H9 (cell line): ENCODE results near the gene RADX. TPM values are rescaled to one million over a fixed set of nuclear protein-coding genes. Genes with fewer than 3 reads are reported as not detected.

Source experiments
- DNase-seq: peaks from one replicate; pipeline ENCODE4 v3.0.0-alpha.2; 2017
- H2AFZ ChIP-seq: one replicate; pipeline ENCODE4 v1.6.1; 2013; ENCODE audit warnings: mild to moderate bottlenecking, low read length, control low read depth, moderate library complexity
- H2AK5ac ChIP-seq: 2 replicates; pipeline ENCODE4 v1.6.1; 2013; ENCODE audit warnings: low read length, control low read depth, mixed read lengths; ENCODE audit not compliant: insufficient read length
- H2BK120ac ChIP-seq: one replicate; pipeline ENCODE4 v1.6.1; 2013; ENCODE audit warnings: low read depth, mild to moderate bottlenecking, low read length, control low read depth, inconsistent platforms; ENCODE audit not compliant: poor library complexity, severe bottlenecking
- H2BK12ac ChIP-seq: 2 replicates; pipeline ENCODE4 v1.6.1; 2013; ENCODE audit warnings: low read length, control low read depth, mixed read lengths, low read depth; ENCODE audit not compliant: insufficient read length
- H2BK15ac ChIP-seq: 2 replicates; pipeline ENCODE4 v1.6.1; 2013; ENCODE audit warnings: low read depth, low read length, control low read depth
- H2BK20ac ChIP-seq: one replicate; pipeline ENCODE4 v1.6.1; 2013; ENCODE audit warnings: low read depth, mild to moderate bottlenecking, low read length, control low read depth, inconsistent platforms; ENCODE audit not compliant: poor library complexity, severe bottlenecking
- H2BK5ac ChIP-seq: 2 replicates; pipeline ENCODE4 v1.6.1; 2013; ENCODE audit warnings: low read length, control low read depth, mixed read lengths; ENCODE audit not compliant: insufficient read length
- H3K14ac ChIP-seq: 2 replicates; pipeline ENCODE4 v1.6.1; 2013; ENCODE audit warnings: low read length, control low read depth; ENCODE audit not compliant: insufficient read depth
- H3K18ac ChIP-seq: 2 replicates; pipeline ENCODE4 v1.6.1; 2013; ENCODE audit warnings: low read depth, mild to moderate bottlenecking, mixed read lengths, low read length, control low read depth; ENCODE audit not compliant: insufficient read length
- H3K23ac ChIP-seq: 2 replicates; pipeline ENCODE4 v1.6.1; 2013; ENCODE audit warnings: low read length, control low read depth, mixed read lengths, low read depth; ENCODE audit not compliant: insufficient read length
- H3K23me2 ChIP-seq: 2 replicates; pipeline ENCODE4 v1.6.1; 2013; ENCODE audit warnings: low read depth, mild to moderate bottlenecking, mixed read lengths, low read length, control low read depth; ENCODE audit not compliant: insufficient read length, poor library complexity, severe bottlenecking
- H3K27ac ChIP-seq: 2 replicates; pipeline ENCODE4 v1.5.1; 2013; ENCODE audit warnings: low read length, control low read depth, mixed read lengths, low read depth; ENCODE audit not compliant: insufficient read length
- H3K27me3 ChIP-seq: 2 replicates; pipeline ENCODE4 v1.6.1; 2013; ENCODE audit warnings: low read length, control low read depth, inconsistent platforms; ENCODE audit not compliant: insufficient read depth
- H3K4ac ChIP-seq: 2 replicates; pipeline ENCODE4 v1.6.1; 2013; ENCODE audit warnings: low read depth, mild to moderate bottlenecking, control low read depth, inconsistent platforms, low read length, moderate library complexity
- H3K4me1 ChIP-seq: 2 replicates; pipeline ENCODE4 v1.6.1; 2013; ENCODE audit warnings: low read length, control low read depth, inconsistent platforms; ENCODE audit not compliant: insufficient read depth
- H3K4me2 ChIP-seq: 2 replicates; pipeline ENCODE4 v1.6.1; 2013; ENCODE audit warnings: low read length, control low read depth, mixed read lengths; ENCODE audit not compliant: insufficient read length, insufficient read depth
- H3K56ac ChIP-seq: 2 replicates; pipeline ENCODE4 v1.6.1; 2013; ENCODE audit warnings: low read depth, mild to moderate bottlenecking, mixed read lengths, low read length, control low read depth; ENCODE audit not compliant: insufficient read length
- H3K79me1 ChIP-seq: 2 replicates; pipeline ENCODE4 v1.6.1; 2013; ENCODE audit warnings: low read depth, mild to moderate bottlenecking, moderate library complexity, low read length, control low read depth, inconsistent platforms; ENCODE audit not compliant: insufficient read depth, poor library complexity, severe bottlenecking
- H3K79me2 ChIP-seq: 2 replicates; pipeline ENCODE4 v1.6.1; 2013; ENCODE audit warnings: low read length, control low read depth, inconsistent platforms; ENCODE audit not compliant: insufficient read depth
- H3K9ac ChIP-seq: 2 replicates; pipeline ENCODE4 v1.6.1; 2013; ENCODE audit warnings: low read length, control low read depth, mixed read lengths; ENCODE audit not compliant: insufficient read length; ENCODE audit errors: extremely low read depth
- H3K9me3 ChIP-seq: one replicate; pipeline ENCODE4 v1.6.1; 2013; ENCODE audit warnings: low read depth, low read length, inconsistent platforms; ENCODE audit not compliant: control insufficient read depth
- H3T11ph ChIP-seq: one replicate; pipeline ENCODE4 v1.6.1; 2013; ENCODE audit warnings: mild to moderate bottlenecking, low read length, control low read depth, inconsistent platforms
- H4K20me1 ChIP-seq: one replicate; pipeline ENCODE4 v1.6.1; 2013; ENCODE audit not compliant: control insufficient read depth, insufficient read length, insufficient read depth
- H4K5ac ChIP-seq: 2 replicates; pipeline ENCODE4 v1.6.1; 2013; ENCODE audit warnings: low read depth, mild to moderate bottlenecking, mixed read lengths, low read length, control low read depth; ENCODE audit not compliant: insufficient read length
- H4K8ac ChIP-seq: replicated peaks from 2 replicates; pipeline ENCODE4 v1.6.1; 2013; ENCODE audit warnings: low read length, control low read depth, mixed read lengths, low read depth; ENCODE audit not compliant: insufficient read length
- H4K91ac ChIP-seq: 2 replicates; pipeline ENCODE4 v1.6.1; 2013; ENCODE audit warnings: low read depth, mild to moderate bottlenecking, moderate library complexity, mixed read lengths, low read length, control low read depth; ENCODE audit not compliant: insufficient read length
- H3K27ac Mint-ChIP-seq, 3 experiments: 2 replicates in 2 of 3; 3 replicates in 1 of 3; pipeline ENCODE4 v1.8.0; 2020 to 2021; ENCODE audit warnings: mixed read lengths in 3 of 3, mild to moderate bottlenecking in 1 of 3, moderate library complexity in 1 of 3
- H3K27me3 Mint-ChIP-seq: 2 replicates; pipeline ENCODE4 v1.8.0; 2021; ENCODE audit warnings: low read depth, mild to moderate bottlenecking, moderate library complexity, mixed read lengths
- H3K36me3 Mint-ChIP-seq, 3 experiments: 2 replicates in 2 of 3; 3 replicates in 1 of 3; pipeline ENCODE4 v1.8.0; 2020 to 2021; ENCODE audit warnings: low read depth in 3 of 3, mixed read lengths in 3 of 3; ENCODE audit not compliant: insufficient read depth in 1 of 3
- H3K4me1 Mint-ChIP-seq, 2 experiments: 2 replicates each; pipeline ENCODE4 v1.8.0; 2020; ENCODE audit warnings: mixed read lengths in 2 of 2
- H3K4me3 Mint-ChIP-seq, 2 experiments: 2 replicates in 1 of 2; 3 replicates in 1 of 2; pipeline ENCODE4 v1.8.0; 2020 to 2021; ENCODE audit warnings: mild to moderate bottlenecking in 2 of 2, mixed read lengths in 2 of 2, moderate library complexity in 1 of 2
- H3K9me3 Mint-ChIP-seq, 2 experiments: 2 replicates in 1 of 2; 3 replicates in 1 of 2; pipeline ENCODE4 v1.8.0; 2020; ENCODE audit warnings: mild to moderate bottlenecking in 2 of 2, mixed read lengths in 2 of 2, moderate library complexity in 1 of 2
- WGBS: extraction: QIAGEN DNeasy Blood & Tissue Kit; methylation state at CpG from one replicate; pipeline ENCODE4 v1.1.7; 2013; ENCODE audit warnings: missing lambda C conversion rate, low lambda C conversion rate, mixed read lengths; ENCODE audit not compliant: insufficient read length; ENCODE audit errors: extremely low coverage; 5-methylcytosine and 5-hydroxymethylcytosine counted together
- total RNA-seq: library from RNA; stranded (reverse); gene quantifications from 2 replicates; pipeline ENCODE4 v1.2.1, GENCODE V29; 2021
- TF ChIP-seq, protein P1 (sequence below): fragments of 200-600 bp; sonication (generic); conservative IDR thresholded peaks from 3 replicates; pipeline ENCODE4 v1.8.0; 2021; ENCODE audit warnings: antibody characterized with exemption, mild to moderate bottlenecking

Gene RADX
- total RNA-seq, 1 experiment from 2014 or later: 1.5 TPM

DNA sequence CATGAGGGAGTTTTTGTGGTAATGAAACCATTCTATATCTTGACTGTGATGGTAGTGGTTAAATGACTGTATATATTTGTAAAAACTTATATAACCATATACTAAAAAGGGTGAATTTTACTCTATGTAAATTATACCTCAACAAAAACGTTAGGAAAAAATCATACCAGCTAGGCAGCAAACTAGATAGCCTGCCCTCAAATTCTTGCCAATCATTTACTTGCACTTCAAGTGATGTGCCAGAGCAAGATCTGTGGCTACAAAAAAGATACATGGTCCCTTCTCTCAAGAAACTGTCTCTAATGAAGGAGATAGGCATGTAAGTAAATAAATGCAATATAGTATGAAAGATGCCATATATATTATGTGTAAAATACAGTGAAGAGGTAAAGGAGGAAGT is 104.7 kb downstream of the RADX start:
- H3K27me3 ChIP-seq: no peaks in the 10 kb centered on the region
- no CpG with 5 or more reads among the region's 1 CpG for WGBS
- no peak overlapping the region for H3K4me2 ChIP-seq
- H3K9me3 ChIP-seq: no peaks in the 10 kb centered on the region
- no peak for DNase-seq
- no peaks in the 10 kb centered on the region for H3K79me1 ChIP-seq
- H4K8ac ChIP-seq: no peak overlapping the region
- no peaks in the 10 kb centered on the region for H4K20me1 ChIP-seq
- Mint-ChIP-seq H3K36me3 (no peaks in the 10 kb centered on the region; a peak in 1 of 7 replicates), H3K4me1 (no peaks in the 10 kb centered on the region), H3K4me3 (no peak overlapping the region), H3K9me3 (peaks cover 0 to 55% of the 10 kb centered on the region in 2 experiments; a peak in 2 of 5 replicates), H3K27ac (no peak overlapping the region), H3K27me3 (peaks cover 6% of the 10 kb centered on the region)
- no peak overlapping the region for H3K23ac ChIP-seq
- H3K79me2 ChIP-seq: no peaks in the 10 kb centered on the region
- no peak overlapping the region for H3K27ac ChIP-seq
- no peak overlapping the region for H2AK5ac ChIP-seq
- TF ChIP-seq, protein P1, sequence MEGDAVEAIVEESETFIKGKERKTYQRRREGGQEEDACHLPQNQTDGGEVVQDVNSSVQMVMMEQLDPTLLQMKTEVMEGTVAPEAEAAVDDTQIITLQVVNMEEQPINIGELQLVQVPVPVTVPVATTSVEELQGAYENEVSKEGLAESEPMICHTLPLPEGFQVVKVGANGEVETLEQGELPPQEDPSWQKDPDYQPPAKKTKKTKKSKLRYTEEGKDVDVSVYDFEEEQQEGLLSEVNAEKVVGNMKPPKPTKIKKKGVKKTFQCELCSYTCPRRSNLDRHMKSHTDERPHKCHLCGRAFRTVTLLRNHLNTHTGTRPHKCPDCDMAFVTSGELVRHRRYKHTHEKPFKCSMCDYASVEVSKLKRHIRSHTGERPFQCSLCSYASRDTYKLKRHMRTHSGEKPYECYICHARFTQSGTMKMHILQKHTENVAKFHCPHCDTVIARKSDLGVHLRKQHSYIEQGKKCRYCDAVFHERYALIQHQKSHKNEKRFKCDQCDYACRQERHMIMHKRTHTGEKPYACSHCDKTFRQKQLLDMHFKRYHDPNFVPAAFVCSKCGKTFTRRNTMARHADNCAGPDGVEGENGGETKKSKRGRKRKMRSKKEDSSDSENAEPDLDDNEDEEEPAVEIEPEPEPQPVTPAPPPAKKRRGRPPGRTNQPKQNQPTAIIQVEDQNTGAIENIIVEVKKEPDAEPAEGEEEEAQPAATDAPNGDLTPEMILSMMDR: no peak
- H2BK5ac ChIP-seq: no peak overlapping the region
- no peaks in the 10 kb centered on the region for H3K23me2 ChIP-seq
- H4K91ac ChIP-seq: no peak overlapping the region
- no peak overlapping the region for H3K56ac ChIP-seq
- no peak overlapping the region for H3K9ac ChIP-seq
- no peak overlapping the region for H4K5ac ChIP-seq
- H3K14ac ChIP-seq: no peak overlapping the region
- no peak overlapping the region for H2BK12ac ChIP-seq
- no peak overlapping the region for H3T11ph ChIP-seq
- H3K4me1 ChIP-seq: no peaks in the 10 kb centered on the region
- no peak overlapping the region for H2BK120ac ChIP-seq
- no peak overlapping the region for H2BK15ac ChIP-seq
- H3K18ac ChIP-seq: no peak overlapping the region
- H2AFZ ChIP-seq: no peak overlapping the region
- no peak overlapping the region for H2BK20ac ChIP-seq
- H3K4ac ChIP-seq: no peak overlapping the region
